Lower lobe of right lung (tissue), 2 donors: ENCODE data around the gene RAD23A. TPM values are rescaled to one million over a fixed set of nuclear protein-coding genes. Genes with fewer than 3 reads are reported as not detected.

ENCODE experiments used
- ATAC-seq, 2 donors: fragments of 200-7000 bp; cut with Tn5 transposase; one replicate each; pipeline ENCODE4 v1.9.1; 2020 to 2022; ENCODE audit warnings: mild to moderate bottlenecking in 2 of 2, moderate library complexity in 2 of 2
- DNase-seq: peaks from one replicate; pipeline ENCODE4 v3.0.0-alpha.2; 2020
- H3K27ac ChIP-seq: fragments of 200-600 bp; one replicate; pipeline ENCODE4 v1.8.0; 2022
- H3K27me3 ChIP-seq: fragments of 200-600 bp; one replicate; pipeline ENCODE4 v1.8.0; 2022; ENCODE audit warnings: low read depth
- H3K36me3 ChIP-seq: fragments of 200-600 bp; one replicate; pipeline ENCODE4 v1.8.0; 2022; ENCODE audit warnings: mild to moderate bottlenecking
- H3K4me1 ChIP-seq: fragments of 200-600 bp; one replicate; pipeline ENCODE4 v1.8.0; 2022
- H3K4me3 ChIP-seq: fragments of 200-600 bp; one replicate; pipeline ENCODE4 v1.8.0; 2022; ENCODE audit warnings: mild to moderate bottlenecking
- H3K9me3 ChIP-seq: fragments of 200-600 bp; one replicate; pipeline ENCODE4 v1.8.0; 2022
- CTCF ChIP-seq: fragments of 200-600 bp; IDR thresholded peaks from one replicate; pipeline ENCODE4 v1.8.0; 2022; ENCODE audit warnings: antibody characterized with exemption, mild to moderate bottlenecking
- intact Hi-C: fragments of 100-400 bp; cut with DNase I; formaldehyde crosslinking; loops from one replicate; pipeline ENCODE4 v1.11.0; 2022
- total RNA-seq: library from RNA; stranded (reverse); fragmentation: NEBNext Ultra II Directional; extraction: Animal tissue kit (Norgen Biotek cat#: 25700); gene quantifications from one replicate; pipeline ENCODE4 v1.2.1, GENCODE V29; 2021
- donor health status: DM: no; HTN: yes; CAD: no; lungs with severe emphysema.

RAD23A gene
- total RNA-seq, 1 donor from 2014 or later = 93.3 TPM

- no peak overlapping the region for H3K4me3 ChIP-seq
- no peak for TF ChIP-seq CTCF
- ATAC-seq (no peak), DNase-seq (no peak)
- H3K36me3 ChIP-seq = no peaks in the 10 kb centered on the region
- H3K4me1 ChIP-seq = peaks cover 9% of the 10 kb centered on the region
- H3K27ac ChIP-seq = no peak overlapping the region
- H3K27me3 ChIP-seq = no peaks in the 10 kb centered on the region
- intact Hi-C loops = no loop called here
- no peaks in the 10 kb centered on the region for H3K9me3 ChIP-seq
Observed at GRCh38 chr19:12967907-12968306, 22.2 kb downstream of the RAD23A start.

DNA sequence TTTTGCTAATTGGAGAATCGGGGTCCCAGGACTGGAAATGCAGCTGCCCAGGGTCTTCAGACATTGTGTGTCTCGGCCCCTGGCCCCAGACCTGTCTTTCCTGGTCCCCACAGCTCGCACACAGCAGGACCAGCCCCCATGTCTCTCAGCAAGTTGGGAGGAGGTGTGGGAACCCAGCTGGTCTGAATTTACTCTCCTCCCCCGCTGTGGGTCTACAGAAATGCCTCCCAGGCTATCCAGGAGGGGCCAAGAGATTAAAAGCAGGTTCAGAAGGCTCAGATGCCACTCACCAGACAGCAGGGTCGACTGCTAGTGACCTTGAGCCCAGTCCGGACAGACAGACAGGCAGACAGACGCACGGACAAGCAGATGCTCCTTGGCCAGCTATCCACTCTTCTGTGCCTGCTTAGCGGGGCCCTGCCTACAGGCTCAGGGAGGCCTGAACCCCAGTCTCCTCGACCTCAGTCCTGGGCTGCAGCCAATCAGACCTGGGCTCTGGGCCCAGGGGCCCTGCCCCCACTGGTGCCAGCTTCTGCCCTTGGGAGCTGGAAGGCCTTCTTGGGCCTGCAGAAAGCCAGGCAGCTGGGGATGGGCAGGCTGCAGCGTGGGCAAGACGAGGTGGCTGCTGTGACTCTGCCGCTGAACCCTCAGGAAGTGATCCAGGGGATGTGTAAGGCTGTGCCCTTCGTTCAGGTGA lies 23.8 kb downstream of the RAD23A start, which contains the start of gene DAND5:
TSS of gene DAND5 (plus strand) at position 285 of the 697 bp plus-strand sequence. CDS start at position 370, 85 bp downstream.
- intact Hi-C loops = no loop called here
- H3K27me3 ChIP-seq = no peaks in the 10 kb centered on the region
- peaks cover 9% of the 10 kb centered on the region for H3K4me1 ChIP-seq
- H3K9me3 ChIP-seq = no peaks in the 10 kb centered on the region
- no peak for DNase-seq
- H3K36me3 ChIP-seq = no peaks in the 10 kb centered on the region
- no peak for ATAC-seq
- no peak within 1 kb of the TSS for H3K27ac ChIP-seq
- TF ChIP-seq CTCF = no peak
- H3K4me3 ChIP-seq = no peak within 1 kb of the TSS

GRCh38 chr19:12970070-12970820 lies 24.6 kb downstream of the RAD23A start:
- TF ChIP-seq CTCF = no peak
- Histone ChIP-seq H3K4me1 (peaks cover 7% of the 10 kb centered on the region), H3K27ac (no peak overlapping the region), H3K36me3 (no peaks in the 10 kb centered on the region), H3K27me3 (no peaks in the 10 kb centered on the region), H3K9me3 (no peaks in the 10 kb centered on the region), H3K4me3 (no peak overlapping the region)
- intact Hi-C loops = no loop called here
- ATAC-seq (no peak), DNase-seq (no peak)

DNA sequence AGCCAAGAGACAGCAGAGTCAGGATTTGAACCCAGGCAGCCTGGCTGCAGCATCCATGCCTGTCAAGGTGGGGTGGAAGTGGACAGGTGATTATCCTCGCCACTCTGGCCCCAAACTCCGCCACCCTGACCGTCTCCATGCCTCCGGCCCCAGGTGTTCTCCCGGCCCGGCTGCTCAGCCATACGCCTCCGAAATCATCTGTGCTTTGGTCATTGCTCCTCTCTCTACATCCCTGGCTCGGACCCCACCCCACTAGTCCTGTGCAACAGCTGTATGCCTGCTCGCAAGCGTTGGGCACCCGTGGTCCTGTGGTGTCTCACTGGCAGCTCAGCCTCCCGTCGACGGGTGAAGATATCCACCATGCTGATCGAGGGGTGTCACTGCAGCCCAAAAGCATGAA lies 27.6 kb downstream of the RAD23A start:
- Histone ChIP-seq H3K4me3 (no peak overlapping the region), H3K4me1 (peaks cover 7% of the 10 kb centered on the region), H3K27me3 (peaks cover 6% of the 10 kb centered on the region), H3K27ac (no peak overlapping the region), H3K9me3 (no peaks in the 10 kb centered on the region), H3K36me3 (no peaks in the 10 kb centered on the region)
- no peak for TF ChIP-seq CTCF
- ATAC-seq (no peak), DNase-seq (no peak)
- intact Hi-C loops = no loop called here

DNA sequence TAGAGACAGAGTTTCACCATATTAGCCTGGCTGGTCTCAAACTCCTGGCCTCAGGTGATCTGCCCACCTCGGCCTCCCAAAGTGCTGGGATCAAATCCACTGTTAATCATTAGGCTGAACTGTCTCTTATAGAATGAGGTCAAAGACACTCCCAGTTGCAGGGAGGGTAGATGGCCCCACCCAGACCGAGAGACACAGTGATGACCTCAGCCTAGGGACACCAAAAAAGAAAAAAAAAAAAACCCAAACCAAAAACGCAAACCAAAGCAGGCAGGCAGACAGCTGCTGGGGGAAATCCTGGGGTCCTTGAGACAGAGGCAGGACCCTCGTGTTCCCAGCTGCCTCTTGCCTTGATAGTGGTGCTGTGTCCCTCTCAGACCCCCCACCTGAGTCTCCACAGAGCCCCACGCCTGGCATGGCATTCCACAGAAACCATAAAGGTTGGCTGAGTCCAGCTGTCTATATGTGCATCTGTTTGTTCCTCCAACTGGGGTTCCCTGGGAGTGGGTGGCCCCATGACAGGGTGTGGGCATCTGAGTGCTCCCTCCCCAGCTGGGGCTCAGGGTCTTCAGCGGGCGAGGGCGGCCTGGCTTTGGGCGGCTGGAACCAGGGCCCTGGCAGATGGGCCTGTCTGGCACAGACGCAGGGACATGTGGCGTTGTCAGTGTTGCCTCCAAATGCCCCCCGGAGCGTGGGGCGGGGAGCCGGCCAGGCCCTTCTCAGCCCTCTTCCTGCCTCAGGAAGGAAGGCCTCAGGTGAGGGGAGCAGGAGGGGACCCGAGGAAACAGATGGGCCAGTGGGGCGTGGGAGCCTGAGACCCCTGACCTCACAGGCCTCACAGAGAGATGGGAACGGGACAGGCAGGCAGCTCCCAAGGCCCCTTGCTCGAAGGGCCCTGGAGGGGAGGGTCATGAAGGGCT lies 28.9 kb downstream of the RAD23A start:
- H3K27ac ChIP-seq = no peak overlapping the region
- intact Hi-C loops = no loop called here
- DNase-seq = no peak

More for the DNA sequence above, 28.9 kb downstream of the RAD23A start:
- Histone ChIP-seq H3K36me3 (no peaks in the 10 kb centered on the region), H3K27me3 (peaks cover 6% of the 10 kb centered on the region), H3K9me3 (no peaks in the 10 kb centered on the region), H3K4me1 (peaks cover 8% of the 10 kb centered on the region), H3K4me3 (no peak overlapping the region)
- peak in 1 of 2 donors; percentile 4 for ATAC-seq
- no peak for TF ChIP-seq CTCF
